Colonic mucosa (tissue), 4 donors: ENCODE data around the gene SBK3. TPM values are rescaled to one million over a fixed set of nuclear protein-coding genes. Genes with fewer than 3 reads are reported as not detected.

Experiments used
- DNase-seq: peaks from one replicate; pipeline ENCODE4 v3.0.0-alpha.2; 2020
- H3K27ac ChIP-seq: fragments of 200-600 bp; one replicate; pipeline ENCODE4 v1.8.0; 2021
- H3K27me3 ChIP-seq: fragments of 200-600 bp; one replicate; pipeline ENCODE4 v1.8.0; 2021
- H3K36me3 ChIP-seq: fragments of 200-600 bp; one replicate; pipeline ENCODE4 v1.8.0; 2021
- H3K4me1 ChIP-seq: fragments of 200-600 bp; one replicate; pipeline ENCODE4 v1.8.0; 2021; ENCODE audit warnings: mild to moderate bottlenecking
- H3K4me3 ChIP-seq: fragments of 200-600 bp; one replicate; pipeline ENCODE4 v1.8.0; 2021
- H3K9ac ChIP-seq, 2 donors: one replicate each; pipeline ENCODE4 v1.7.0; 2013; ENCODE audit warnings: control low read depth in 2 of 2, low read depth in 2 of 2, low read length in 2 of 2
- H3K9me3 ChIP-seq: fragments of 200-600 bp; one replicate; pipeline ENCODE4 v1.8.0; 2021
- intact Hi-C: fragments of 100-400 bp; cut with DNase I; formaldehyde crosslinking; loops from one replicate; pipeline ENCODE4 v1.14.1; 2022
- total RNA-seq, 2 donors: library from RNA; stranded (reverse); fragmentation: NEBNext Ultra II Directional in 1 of 2; extraction: Animal tissue kit (Norgen Biotek cat#: 25700) in 1 of 2; gene quantifications; one replicate each; pipeline ENCODE4 v1.2.1, GENCODE V29; 2021
- TF ChIP-seq, protein P1 (sequence below): fragments of 200-600 bp; IDR thresholded peaks from one replicate; pipeline ENCODE4 v1.8.0; 2022; ENCODE audit warnings: antibody characterized with exemption, mild to moderate bottlenecking
- donor health status: healthy.
- donor health status: DM: no; HTN: no; CAD: no.
- donor health status: DM: no; HTN: no; CAD: no.

SBK3 gene
- total RNA-seq, 2 donors from 2014 or later: not detected

DNA sequence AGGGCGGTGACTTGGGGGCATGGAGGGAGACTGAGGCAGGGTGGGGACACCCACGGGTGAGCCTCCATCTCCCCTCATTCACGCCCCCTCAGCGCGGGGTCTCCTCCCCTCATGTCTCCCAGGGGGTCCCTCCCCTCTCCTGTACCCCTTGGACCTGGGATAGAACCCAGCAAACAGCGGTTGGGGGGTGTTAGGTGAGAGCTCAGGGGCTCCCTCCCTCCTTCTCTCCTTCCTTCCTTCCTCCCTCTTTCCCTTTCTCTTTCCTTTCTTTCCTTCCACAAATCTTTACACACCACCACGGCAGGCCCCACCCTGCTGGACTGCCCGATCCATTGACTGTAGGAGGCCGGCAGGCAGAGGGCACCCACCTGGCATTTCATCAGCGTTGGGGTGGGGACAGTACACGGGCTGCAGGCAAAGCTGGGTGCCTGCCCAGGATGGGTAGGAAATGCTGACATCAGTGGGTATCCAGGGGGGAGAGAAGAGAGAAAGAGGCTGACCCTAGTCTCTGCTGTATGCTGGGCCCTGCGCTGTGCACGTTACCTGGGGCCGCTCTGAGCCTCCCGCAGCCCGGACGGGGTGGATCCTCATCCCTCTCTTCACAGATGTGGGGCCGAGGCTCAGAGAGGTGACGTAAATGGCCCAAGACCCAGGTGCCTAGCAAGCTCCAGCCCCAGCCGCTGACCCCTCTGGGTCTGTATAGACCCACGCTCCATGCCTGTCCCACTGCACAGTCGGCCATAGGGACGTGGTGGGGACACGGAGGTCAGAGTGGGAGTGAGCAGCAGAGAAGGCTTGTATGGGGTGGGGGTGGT is 53.6 kb downstream of the SBK3 start:
- intact Hi-C loops: no loop called here
- Histone ChIP-seq H3K27ac (no peak overlapping the region), H3K36me3 (no peaks in the 10 kb centered on the region), H3K9ac (no peak overlapping the region), H3K9me3 (no peaks in the 10 kb centered on the region), H3K4me3 (no peak overlapping the region), H3K4me1 (no peaks in the 10 kb centered on the region), H3K27me3 (no peaks in the 10 kb centered on the region)
- DNase-seq: no peak
- TF ChIP-seq, protein P1, sequence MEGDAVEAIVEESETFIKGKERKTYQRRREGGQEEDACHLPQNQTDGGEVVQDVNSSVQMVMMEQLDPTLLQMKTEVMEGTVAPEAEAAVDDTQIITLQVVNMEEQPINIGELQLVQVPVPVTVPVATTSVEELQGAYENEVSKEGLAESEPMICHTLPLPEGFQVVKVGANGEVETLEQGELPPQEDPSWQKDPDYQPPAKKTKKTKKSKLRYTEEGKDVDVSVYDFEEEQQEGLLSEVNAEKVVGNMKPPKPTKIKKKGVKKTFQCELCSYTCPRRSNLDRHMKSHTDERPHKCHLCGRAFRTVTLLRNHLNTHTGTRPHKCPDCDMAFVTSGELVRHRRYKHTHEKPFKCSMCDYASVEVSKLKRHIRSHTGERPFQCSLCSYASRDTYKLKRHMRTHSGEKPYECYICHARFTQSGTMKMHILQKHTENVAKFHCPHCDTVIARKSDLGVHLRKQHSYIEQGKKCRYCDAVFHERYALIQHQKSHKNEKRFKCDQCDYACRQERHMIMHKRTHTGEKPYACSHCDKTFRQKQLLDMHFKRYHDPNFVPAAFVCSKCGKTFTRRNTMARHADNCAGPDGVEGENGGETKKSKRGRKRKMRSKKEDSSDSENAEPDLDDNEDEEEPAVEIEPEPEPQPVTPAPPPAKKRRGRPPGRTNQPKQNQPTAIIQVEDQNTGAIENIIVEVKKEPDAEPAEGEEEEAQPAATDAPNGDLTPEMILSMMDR: no peak

Other genes starting within 250 kb of the SBK3 start
- 10 to 100 TPM in 1 of 2 donors, 1 to 10 TPM in 1; 9.7 to 47.2 TPM for gene TMEM150B, start 220.2 kb downstream of the SBK3 start, total RNA-seq
- gene KMT5C, start 205.7 kb downstream of the SBK3 start, total RNA-seq: 10 to 100 TPM; 14.9 to 24.9 TPM
- 10 to 100 TPM; 12.9 to 15.2 TPM for gene COX6B2, start 190.8 kb downstream of the SBK3 start, total RNA-seq
- gene GARIN5B, start 182.3 kb downstream of the SBK3 start, total RNA-seq: not detected
- under 1 TPM in 1 of 2 donors, not detected in 1; 0.64 TPM for gene IL11, start 175.1 kb downstream of the SBK3 start, total RNA-seq
- not detected for gene TMEM190, start 168.7 kb downstream of the SBK3 start, total RNA-seq
- gene TMEM238, start 161.3 kb downstream of the SBK3 start, total RNA-seq: 10 to 100 TPM; 78.1 to 85.9 TPM
- 1,000 to 10,000 TPM; 1,447 to 1,819 TPM for gene RPL28, start 159.6 kb downstream of the SBK3 start, total RNA-seq
- gene UBE2S, start 137.8 kb downstream of the SBK3 start, total RNA-seq: 100 to 1,000 TPM in 1 of 2 donors, 10 to 100 TPM in 1; 43.8 to 147 TPM
- not detected for gene SHISA7, start 102.2 kb downstream of the SBK3 start, total RNA-seq
- 100 to 1,000 TPM in 1 of 2 donors, 10 to 100 TPM in 1; 89.8 to 132 TPM for gene ISOC2, start 83.9 kb downstream of the SBK3 start, total RNA-seq
- gene C19orf85, start 80.8 kb downstream of the SBK3 start, total RNA-seq: not detected
- 1 to 10 TPM; 8.6 to 8.9 TPM for gene ZNF628, start 68.9 kb downstream of the SBK3 start, total RNA-seq
- 1 to 10 TPM; 4.9 to 7.7 TPM for gene NAT14, start 60.4 kb downstream of the SBK3 start, total RNA-seq
- gene SSC5D, start 57.1 kb downstream of the SBK3 start, total RNA-seq: 1 to 10 TPM; 2.2 to 7.4 TPM
- gene SBK2, start 8.4 kb downstream of the SBK3 start, total RNA-seq: not detected
- 1 to 10 TPM; 8.0 to 8.7 TPM for gene ZNF579, start 35.3 kb upstream of the SBK3 start, total RNA-seq
- 10 to 100 TPM; 12.2 to 14.5 TPM for gene FIZ1, start 54.0 kb upstream of the SBK3 start, total RNA-seq
- 10 to 100 TPM; 30.4 to 33.9 TPM for gene ZNF524, start 54.7 kb upstream of the SBK3 start, total RNA-seq
- gene ZNF865, start 60.1 kb upstream of the SBK3 start, total RNA-seq: 10 to 100 TPM; 12.9 to 13.1 TPM
- 10 to 100 TPM in 1 of 2 donors, 1 to 10 TPM in 1; 9.9 to 10.2 TPM for gene ZNF784, start 79.0 kb upstream of the SBK3 start, total RNA-seq
- gene ZNF580, start 95.5 kb upstream of the SBK3 start, total RNA-seq: 10 to 100 TPM; 18.0 to 28.6 TPM
- gene ZNF581, start 98.1 kb upstream of the SBK3 start, total RNA-seq: 10 to 100 TPM; 16.0 to 20.3 TPM
- 1 to 10 TPM; 2.6 to 4.8 TPM for gene CCDC106, start 102.7 kb upstream of the SBK3 start, total RNA-seq
- 100 to 1,000 TPM; 146 to 289 TPM for gene U2AF2, start 109.5 kb upstream of the SBK3 start, total RNA-seq
- 100 to 1,000 TPM; 257 to 259 TPM for gene EPN1, start 129.7 kb upstream of the SBK3 start, total RNA-seq
- not detected for gene NLRP9, start 192.9 kb upstream of the SBK3 start, total RNA-seq
- not detected for gene RFPL4A, start 213.6 kb upstream of the SBK3 start, total RNA-seq
- not detected for gene RFPL4AL1, start 223.6 kb upstream of the SBK3 start, total RNA-seq